Activated CD4-positive, alpha-beta T cell treated with anti-CD3 and anti-CD28 coated beads, Interleukin-2, amount 50 U/mL, for 48 hours (primary cell): ENCODE results near the gene MDGA2.
"Not testable (repeated sequence)": the region's sequence is repeated elsewhere in the genome, so short reads cannot be mapped to it uniquely, and the experiment has no call there.

Source experiments
- DNase-seq, 2 experiments: peaks; one replicate each; pipeline ENCODE4 v3.0.0-alpha.2; 2020

Gene MDGA2

DNA sequence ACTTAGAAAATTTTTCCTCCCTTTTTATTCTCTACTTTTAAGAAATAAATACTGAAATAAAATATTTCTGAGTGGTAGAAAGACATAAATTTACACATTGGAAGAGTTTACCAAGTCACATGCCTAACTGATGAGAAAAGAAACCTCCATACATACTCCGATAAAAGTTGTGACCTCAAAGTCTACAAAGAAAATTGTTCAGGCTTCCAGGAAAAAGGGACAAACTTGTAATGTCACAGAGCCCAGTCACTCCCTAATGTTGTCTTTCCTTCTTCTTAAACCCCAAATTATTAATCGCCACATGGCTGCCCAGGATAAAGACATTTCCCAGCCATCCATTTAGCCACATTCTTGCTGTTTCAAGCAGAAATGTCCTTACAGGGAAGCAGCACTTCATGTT, 455.3 kb downstream of the MDGA2 start:
- DNase-seq, result no peak

DNA sequence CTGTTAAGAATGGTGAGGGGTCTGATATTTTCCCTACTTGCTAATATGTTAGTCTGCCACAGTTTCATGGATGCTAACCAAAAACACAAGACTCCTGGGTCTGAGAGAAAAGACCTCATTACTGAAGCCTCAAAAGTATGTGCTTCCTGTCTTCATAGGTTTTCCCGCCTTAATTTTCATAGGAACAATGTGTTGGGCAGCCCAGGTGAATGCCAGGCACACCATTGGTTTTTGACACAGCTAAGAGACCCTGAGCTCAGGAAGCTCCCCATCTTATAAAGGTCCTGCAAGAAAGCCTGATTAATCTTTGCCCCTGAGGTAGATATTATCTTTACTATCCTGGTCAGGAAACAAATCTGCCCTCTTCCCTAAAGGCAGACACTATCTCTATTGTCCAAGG, 464.1 kb downstream of the MDGA2 start:
- DNase-seq, result no peak

DNA sequence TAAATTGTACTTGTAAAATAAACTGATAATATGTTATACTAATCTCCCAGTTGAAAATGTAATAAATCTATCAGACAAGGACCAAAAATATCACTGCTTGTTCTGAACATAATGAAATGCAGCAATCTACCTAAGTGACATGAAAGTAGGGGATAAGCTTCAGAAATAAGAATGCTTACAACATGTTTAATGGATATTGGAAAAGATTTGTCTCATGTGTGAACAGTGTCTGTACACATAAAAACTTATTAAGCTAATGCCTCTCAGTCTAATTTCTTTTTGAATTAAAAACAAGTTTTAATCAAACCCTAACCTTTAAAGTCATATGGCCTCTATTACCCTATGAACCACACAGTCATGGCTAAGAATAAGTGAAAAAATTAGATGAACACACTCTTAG, 465.3 kb downstream of the MDGA2 start:
- no peak for DNase-seq

DNA sequence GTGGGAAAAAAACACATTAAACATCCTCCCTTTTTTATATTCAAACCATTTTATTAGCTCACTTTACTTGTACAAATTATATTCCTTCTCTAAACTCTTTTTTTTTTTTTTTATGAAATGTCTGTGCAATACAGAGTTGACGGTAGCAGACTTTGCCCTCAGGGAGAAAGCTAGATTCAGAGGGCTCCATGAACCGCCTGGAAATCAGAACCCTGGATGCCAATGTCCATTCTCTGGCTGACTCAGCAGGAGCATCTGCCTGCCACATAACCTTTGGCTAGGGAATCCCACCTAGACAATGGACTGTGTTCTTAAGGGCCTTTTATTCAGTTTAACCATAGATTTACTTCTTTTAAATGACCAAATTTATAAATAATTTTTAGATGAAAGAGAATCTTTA, 467.0 kb downstream of the MDGA2 start:
- no peak for DNase-seq

DNA sequence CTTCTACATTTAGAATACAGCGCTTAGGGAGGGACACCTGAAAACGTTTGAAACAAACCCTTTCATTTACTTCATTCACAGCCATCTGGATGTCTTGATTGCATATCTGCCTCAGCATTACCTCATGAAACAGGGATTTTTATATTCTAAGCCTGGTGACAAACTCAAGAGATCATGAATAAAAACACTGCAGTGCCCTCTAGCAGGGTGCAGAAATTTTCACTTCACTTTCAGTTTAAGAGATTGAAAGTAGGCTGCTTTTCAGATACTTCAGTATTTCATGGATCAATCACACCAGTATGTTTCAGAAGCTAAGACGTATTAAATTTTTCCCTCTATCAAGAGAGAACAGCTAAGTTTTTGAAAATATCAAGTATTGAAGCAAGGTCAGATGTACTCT, 467.8 kb downstream of the MDGA2 start:
- no peak for DNase-seq

DNA sequence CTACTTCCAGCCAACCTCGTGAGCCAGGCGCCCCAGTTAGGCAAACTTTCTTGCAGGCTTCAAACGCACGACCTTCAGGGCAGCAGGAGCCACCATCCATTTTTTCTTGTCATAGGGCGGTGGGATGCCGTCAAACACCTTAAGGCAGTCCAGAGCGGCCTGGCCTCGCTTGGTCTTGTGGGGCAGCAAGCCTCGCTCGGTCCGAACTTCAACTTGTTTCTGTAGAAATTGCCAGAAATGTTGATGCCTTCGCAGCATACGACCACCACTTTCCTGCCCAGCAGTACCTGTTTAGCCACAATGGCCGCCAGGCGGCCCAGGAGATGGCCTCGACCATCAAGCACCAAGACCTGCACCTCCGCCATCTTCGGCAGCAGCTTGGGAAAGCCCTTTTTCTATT, 474.7 kb downstream of the MDGA2 start:
- DNase-seq, result no peak

DNA sequence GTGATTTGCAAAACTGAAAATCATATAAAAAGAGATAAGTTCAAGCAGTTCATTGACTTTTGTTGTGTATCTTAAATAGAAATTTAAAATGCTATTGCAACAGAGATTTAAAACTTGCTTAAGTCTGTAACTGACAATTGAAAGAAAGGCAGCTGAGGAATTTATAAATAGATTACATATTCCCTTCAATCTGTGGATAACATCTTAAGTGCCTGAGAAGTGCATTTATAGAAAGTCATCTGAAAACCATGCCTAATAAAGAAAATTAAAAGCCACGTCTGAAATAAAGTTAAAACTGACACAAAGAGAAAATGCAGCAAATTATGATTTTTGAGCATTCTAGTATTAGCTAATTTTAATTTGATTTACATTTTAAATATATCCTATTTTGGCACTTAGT, 479.8 kb downstream of the MDGA2 start:
- DNase-seq, result no peak

DNA sequence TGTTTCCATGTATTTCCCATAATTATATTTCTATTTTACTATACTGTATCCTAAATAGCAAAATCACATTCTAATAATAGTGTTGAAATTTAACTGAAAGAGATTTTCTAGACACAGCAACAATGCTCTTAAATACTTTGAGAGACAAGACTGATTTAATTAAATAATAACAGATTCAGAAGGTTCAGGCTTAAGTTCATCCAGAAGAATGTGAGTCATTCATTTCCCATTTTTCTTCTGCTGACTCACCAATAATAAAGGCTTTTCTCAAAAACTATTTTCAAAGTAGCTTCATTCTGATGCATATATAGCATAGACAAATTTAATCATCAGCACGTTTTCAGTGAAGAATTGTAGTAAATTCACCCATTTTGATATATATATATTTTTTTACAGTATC, 481.4 kb downstream of the MDGA2 start:
- no peak for DNase-seq

DNA sequence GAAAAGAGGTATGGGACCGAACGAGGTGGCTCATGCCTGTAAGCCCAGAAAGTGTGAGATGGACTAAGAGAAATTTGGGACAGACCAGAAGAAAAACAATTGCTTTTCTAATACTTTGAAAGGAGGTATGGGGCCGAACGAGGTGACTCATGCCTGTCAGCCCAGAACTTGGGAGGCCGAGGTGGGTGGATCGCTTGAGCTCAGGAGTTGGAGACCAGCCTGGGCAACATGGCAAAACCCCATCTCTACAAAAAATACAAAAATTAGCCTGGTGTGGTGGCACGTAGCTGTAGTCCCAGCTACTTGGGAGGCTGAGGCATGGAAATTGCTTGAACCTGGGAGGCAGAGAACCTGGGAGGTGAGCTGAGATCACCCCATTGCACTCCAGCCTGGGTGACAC, 483.2 kb downstream of the MDGA2 start:
- DNase-seq, result not testable (repeated sequence)

DNA sequence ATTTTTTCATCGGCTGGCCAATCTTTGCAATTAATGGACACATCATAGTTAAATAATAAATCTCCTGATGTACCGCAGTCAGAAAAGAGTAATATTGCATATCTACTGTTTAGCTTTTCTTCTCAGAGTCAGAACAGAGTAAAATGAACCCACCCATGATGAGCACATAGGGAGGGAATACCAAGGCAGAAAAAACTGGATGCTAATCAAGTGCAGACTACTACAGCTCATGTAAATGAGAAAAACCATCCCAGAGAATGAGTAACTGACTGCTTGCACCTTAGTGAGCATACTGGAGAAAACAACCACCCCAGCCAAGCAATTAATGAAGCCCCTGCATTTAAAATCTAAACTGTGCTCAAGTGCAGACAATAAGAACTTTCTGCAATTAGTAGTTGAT, 483.7 kb downstream of the MDGA2 start:
- no peak for DNase-seq

DNA sequence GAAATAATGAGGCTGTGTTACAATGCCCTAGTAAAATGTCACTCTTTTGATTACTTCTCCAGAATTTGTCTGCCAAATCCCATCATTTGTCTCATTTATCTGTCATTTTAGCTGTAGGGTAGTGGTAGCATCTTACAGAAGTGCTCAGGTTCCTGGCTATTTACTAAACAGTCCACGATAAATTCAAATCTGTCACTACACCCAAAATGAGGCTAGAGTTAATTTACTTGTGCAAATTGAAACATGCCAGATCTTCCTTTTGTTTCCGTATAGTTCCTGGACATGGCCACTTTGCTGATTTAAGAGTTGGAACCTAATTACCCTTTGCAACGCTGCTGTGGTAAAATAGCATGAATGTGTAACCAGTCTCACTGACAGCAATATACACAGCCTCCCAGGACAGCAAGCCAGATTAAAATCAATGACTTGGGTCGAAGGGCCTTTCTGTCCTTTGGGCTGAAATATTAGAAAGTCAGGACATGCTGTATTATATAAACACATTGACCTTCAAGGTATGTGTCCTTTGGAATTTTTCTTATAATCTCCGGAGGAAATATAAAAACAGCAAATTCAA, 485.4 kb downstream of the MDGA2 start:
- DNase-seq, result no peak

DNA sequence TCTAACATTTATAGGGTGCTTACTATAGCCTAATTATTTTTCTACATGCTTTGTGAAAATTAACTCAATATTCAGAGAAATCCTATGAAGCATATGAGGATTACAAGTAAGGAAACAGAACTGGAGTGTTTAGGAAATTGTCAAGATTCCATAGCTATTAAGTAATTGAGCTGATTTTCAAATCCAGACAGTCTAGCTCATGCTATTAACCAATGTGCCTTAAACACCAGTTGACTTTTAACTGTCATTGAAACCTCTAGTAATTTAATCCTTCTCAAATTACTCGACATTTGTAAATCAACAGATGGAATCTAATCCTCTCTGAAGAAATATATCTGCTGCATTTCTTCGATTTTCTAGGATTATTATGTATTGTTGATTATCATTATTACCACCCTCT, 488.9 kb downstream of the MDGA2 start:
- DNase-seq, result no peak

DNA sequence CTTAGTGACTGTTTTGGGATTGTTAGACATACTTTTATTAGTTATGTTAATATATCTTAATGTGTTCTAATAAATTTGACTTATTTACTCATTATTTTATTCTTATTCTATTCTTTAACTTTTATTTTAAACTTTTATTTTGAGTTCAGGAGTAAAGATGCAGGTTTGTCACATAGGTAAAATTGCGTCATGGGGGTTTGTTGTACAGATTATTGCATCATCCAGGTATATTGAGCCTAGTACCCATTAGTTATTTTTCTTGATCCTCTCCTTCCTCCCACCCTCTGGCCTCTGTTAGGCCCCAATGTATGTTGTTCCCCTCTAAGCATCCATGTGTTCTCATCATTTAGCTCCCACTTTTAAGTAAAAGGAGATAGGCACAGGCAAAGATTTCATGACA, 495.5 kb downstream of the MDGA2 start:
- no peak for DNase-seq

DNA sequence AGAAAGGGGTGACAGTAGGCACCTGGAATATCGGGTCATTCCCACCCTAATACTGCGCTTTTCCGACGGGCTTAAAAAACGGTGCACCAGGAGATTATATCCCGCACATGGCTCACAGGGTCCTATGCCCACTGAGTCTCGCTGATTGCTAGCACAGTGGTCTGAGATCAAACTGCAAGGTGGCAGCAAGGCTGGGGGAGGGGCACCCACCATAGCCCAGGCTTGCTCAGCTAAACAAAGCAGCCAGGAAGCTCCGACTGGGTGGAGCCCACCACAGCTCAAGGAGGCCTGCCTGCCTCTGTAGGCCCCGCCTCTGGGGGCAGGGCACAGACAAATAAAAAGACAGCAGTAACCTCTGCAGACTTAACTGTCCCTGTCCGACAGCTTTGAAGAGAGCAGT, 503.5 kb downstream of the MDGA2 start:
- not testable (repeated sequence) for DNase-seq

DNA sequence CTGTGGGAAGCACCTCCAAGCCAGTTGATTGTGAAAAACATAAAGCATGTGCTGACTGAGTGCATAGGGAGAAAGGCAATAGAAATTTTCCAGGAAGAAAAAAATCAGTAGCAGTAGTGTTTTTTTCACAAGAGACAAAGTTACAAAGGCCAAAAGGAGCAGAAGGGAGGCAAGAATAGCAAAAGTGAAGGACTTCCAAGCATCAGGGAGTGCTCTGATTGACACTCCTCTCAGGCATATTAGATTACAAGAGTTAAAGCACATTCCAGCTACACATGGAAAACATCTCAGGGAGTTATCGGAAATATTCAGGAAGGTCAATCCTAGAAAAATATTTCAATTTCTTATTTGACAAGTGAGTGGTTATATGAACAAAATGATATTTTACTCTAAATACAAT, 508.0 kb downstream of the MDGA2 start:
- no peak for DNase-seq

DNA sequence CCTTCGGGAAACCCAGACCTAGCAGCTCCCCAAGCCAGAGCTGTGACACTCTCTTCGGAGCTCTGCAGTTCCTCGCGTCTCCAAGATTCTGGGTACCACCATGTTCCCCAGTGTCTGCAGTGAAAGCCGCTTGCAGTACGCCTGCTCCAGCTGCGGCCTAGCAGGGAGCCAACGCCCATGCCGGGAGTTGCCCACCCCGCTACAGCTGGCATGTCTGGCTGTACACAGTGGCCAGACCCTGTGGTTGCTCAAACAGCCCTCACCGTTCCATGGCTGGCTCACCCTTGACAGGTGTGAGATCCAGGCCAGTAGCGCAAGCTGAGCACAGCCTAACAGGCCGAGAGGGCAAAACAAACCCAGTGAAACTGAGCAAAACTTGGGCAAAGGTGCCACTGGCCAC, 520.0 kb downstream of the MDGA2 start:
- no peak for DNase-seq

DNA sequence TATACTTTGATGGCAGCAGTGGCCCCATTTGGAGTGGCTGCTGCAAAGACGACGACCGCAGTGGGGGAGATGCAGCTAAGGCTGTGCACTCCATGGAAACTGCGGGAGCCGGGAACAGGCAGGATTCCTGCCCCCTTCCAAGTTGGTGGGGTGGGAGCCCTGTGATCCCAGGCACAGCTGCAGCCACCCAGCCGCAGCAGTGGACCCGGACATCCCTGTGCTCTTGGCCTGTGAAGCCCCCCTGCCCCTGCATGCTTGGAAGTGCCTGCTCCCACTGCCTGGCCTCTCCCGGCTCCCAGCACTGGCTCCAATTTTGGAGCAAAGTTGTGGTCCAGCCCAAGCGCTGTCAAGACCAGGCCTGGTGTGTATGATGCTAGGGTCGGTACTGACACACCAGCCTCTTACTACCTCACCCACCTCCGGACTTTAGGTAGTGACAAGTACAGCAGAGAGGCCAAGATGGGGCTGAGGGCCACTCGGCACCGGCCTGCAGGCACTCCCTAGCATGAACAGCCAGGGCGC, 521.1 kb downstream of the MDGA2 start:
- DNase-seq, result no peak

DNA sequence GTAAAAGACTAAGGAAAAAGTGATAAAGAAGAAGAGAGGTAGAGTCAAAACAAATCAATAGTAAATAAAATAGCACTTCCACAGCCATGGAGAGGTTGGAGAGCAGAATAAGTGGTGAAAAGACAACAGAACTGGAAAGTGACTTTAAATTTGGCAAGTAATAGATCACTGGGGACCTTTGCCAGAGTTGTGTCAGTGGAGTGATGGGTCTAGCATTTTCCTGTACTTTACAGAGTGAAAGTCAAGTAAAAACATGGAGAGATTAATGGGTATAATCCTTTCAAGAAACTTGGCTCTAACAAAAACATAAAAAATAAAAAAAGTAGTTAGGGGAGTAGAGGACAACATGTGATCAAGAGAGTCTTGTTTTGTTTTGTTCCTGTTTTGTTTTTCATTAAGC, 521.7 kb downstream of the MDGA2 start:
- no peak for DNase-seq

DNA sequence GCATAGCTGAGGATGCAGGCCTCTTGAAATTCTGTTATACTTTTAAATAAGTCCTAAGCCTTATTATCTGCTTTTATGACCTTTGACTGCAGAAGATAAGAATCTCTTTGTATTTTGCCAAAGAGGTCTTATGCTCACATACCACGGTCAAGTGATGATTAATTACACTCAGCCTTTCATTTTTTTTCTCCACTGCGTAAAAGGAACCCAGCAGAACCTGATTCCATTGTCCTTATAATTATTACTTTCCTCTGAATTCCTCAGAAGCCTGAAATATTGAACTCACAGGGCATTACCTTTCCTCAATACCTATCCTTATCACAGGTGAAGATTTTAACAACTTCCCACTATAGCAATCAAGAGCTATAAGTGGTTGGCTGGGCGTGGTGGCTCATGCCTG, 525.1 kb downstream of the MDGA2 start:
- DNase-seq, result no peak

DNA sequence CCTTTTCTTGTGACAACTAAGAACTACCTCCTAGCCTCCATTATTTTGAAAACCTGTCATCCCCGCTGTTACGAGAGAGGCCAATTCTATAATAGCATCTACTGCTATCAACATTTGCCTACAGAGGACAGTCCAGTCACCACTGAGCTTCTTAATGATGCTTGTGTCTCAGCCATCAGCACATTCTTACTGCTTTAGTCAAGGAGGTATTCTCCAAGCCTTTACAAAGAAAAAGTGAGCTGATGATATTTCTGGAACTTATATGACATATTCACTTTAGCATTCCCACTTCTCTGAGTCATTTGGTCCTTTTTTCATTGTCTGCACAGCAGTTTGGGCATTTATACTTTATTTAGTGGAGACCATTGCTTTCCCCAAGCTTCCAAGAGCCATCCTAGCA, 526.1 kb downstream of the MDGA2 start:
- no peak for DNase-seq

DNA sequence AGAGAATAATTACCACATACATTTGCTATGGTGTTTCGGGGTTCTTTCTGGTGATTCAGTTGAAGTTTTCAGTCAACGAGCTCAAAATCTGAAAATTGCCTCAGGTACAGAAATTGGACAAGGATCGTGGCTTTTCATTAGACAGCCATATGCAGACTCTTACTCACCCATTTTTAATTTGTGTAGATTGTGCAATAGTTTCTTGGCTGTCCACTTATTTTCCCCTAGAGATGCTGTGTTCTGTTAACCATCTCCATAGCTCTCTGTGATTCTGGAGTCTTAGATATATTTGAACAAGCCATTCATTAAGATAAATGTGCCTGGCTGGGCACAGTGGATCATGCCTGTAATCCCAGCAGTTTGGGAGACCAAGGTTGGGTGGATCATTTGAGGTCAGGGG, 526.7 kb downstream of the MDGA2 start:
- no peak for DNase-seq

DNA sequence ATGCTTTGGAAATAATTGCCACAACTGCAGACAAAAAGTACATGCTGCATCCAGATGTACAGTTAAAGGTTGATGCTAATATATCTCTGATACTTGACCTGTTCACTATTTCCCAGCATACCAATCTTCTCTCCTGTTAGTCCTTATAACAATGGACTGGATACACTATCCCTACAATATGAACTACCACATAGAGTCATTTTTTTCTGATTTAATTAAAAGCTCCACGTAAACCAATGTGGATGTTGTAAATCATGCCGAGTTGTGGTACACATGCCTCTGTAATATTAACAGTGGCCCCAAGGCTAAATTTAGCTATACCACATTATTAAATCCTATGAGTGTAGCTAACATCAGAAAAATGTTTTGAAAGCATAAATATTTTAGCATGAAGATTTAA, 554.8 kb downstream of the MDGA2 start:
- no peak for DNase-seq

DNA sequence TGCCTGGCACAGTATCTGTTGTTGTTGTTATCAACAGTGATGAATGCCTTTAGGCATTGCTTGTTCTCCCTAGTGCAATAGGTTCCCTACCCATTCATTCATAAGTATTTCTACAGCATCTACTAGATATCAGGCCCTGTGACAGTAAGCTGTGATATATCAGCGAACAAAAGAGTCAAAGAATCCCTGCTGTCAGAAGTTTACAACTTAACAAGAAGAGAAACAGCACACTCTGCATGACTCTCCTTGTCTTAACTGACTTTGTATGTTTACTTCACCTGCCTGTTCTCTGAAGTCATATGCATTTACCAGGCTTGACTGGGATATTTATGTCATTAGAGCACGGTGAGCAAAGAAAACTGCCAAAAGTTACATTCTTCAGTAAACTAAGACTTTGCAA, 571.6 kb downstream of the MDGA2 start:
- no peak for DNase-seq

DNA sequence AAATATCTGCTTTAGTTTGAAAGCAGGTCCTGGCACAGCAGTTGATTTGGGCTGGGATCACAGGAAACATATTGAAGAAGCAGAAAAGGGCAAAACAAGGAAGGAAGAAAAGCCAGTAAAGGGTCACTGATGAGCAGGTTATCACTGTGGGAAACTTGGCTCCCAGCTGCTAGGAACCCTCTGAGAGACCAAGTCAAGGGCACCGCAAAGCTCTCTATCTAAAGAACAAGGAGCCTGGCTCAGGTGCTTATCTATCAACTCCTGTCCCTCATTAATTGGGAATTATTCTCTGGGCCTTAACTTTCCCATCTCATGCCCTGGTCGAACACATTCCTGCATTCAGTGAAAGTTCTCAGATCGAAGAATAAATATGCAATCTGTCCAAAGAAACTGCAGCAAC, 572.9 kb downstream of the MDGA2 start:
- no peak for DNase-seq

DNA sequence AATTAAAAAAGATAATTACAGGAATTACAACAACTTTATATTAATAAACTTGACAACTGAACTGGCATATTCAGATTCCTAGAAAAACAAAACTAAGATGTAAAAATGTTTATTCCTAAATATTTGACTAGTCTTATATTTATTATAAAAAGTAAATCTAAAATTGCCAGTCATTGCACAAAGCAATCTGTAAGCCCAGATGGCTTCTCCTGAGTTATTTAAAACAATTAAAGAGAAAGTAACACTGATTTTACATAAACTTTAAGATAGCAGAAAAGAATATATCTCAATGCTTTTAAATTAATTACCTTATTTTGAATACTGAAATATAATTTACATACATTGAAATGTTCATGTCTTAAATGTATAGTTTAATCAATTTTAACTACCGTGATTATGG, 589.7 kb downstream of the MDGA2 start:
- DNase-seq, result no peak

DNA sequence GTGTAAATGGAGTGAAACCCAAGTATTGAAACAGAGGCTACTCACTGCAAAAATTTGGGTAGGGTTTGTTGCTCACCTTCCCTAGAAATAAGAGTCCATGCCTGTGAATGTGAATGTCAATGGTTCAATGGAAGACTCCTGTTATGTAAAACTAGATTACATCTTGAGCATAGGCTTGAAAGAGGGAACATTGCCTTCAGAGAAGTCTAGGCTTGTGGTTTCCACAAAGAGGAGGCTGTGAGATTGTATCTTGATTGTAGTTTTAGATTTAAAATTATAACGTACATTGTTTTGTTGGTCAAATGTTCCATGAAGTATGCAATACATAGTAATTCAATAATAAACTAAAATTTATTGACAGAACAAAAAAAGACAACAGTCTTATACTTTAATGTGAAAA, 610.1 kb downstream of the MDGA2 start:
- DNase-seq, result no peak
